RKO (cell line): Measurements from ENCODE around the gene FCER1G.

Experiments
- DNase-seq: peaks from one replicate; pipeline ENCODE4 v3.0.0-alpha.2; 2016; ENCODE audit warnings: low spot score

Gene FCER1G

DNA sequence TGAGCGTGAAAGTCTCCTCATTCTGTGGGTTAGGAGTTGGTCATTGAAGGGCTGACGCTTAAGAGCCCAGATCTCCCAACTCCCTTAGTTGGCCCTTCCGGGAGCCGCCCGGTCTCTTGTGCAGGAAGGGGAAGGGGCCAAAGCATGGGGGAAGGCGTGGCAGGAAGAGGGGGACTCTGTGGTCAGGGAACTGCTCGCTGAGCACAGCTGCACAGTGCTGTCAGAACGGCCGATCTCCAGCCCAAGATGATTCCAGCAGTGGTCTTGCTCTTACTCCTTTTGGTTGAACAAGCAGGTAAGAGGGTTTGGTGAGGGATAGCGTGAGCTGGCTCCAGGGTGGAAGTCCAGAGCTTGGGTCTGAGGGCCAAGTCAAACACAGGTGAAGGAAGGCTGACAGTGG, at the start of gene FCER1G:
Gene FCER1G, plus strand, starts transcription at position 220 of the 400 bp plus-strand sequence. Its CDS starts 27 bp downstream, at position 247.
- no peak for DNase-seq

- peak; percentile 99 for DNase-seq
Observed at GRCh38 chr1:161165742-161166668, 49.1 kb upstream of the FCER1G start, which contains the start of gene PPOX. Gene PPOX, plus strand, starts transcription at chr1:161166426. Its CDS starts 422 bp downstream, at chr1:161166848.

DNA sequence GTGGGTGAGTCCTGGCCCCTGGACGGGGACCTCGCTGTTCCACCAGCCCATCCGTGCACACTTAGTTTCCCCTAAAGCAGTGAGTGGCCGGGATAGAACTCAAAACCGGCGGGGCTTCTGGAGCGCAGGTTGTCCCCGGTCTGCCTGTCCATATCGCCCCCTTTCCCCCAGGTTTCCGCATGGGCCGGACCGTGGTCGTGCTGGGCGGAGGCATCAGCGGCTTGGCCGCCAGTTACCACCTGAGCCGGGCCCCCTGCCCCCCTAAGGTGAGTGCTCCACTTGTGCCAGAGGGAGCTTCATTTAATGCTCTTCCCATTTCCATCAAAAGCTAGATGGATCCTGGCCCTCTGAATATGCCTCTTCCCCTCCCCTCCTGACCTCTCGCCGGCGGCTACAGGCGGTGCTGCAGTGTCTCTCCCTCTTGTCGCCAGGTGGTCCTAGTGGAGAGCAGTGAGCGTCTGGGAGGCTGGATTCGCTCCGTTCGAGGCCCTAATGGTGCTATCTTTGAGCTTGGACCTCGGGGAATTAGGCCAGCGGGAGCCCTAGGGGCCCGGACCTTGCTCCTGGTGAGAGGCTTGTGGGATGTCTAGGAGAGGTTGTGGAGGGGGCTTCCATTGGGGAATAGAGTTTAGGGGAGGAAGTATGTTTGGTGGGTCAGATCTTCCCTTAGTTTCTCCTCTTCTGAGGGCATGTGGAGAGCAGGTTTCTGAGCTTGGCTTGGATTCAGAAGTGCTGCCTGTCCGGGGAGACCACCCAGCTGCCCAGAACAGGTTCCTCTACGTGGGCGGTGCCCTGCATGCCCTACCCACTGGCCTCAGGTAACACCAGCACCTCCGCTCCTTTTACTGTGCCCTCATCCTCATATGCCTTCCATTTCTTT, 48.2 kb upstream of the FCER1G start:
- peak; percentile 66 for DNase-seq

- no peak for DNase-seq
Observed at GRCh38 chr1:161168906-161169305, 46.2 kb upstream of the FCER1G start.

DNA sequence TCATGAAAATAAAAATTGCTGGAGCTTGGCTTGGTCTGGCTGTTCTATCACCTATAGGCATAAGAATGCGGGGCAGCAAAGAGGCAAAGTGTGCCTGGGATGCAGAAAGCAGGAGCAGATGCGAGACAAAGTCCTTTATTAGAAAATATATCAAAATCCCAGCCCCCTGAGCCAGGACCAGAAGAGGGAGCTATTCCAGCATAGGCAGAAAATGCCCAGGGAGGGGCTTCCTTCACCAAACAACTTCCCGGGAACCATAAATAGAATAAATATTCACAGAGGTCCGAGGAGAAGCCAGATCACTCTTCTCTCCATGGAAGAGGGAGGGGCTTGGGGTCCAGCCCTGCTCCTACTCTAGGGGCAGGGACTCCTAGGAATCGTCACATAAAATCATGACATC, 43.9 kb upstream of the FCER1G start:
- no peak for DNase-seq

GRCh38 chr1:161171696-161172095, 43.4 kb upstream of the FCER1G start:
- no peak for DNase-seq

- DNase-seq, result no peak
Observed at GRCh38 chr1:161172349-161172748, 42.7 kb upstream of the FCER1G start.

GRCh38 chr1:161172776-161173376, 42.2 kb upstream of the FCER1G start:
- DNase-seq, result no peak

DNA sequence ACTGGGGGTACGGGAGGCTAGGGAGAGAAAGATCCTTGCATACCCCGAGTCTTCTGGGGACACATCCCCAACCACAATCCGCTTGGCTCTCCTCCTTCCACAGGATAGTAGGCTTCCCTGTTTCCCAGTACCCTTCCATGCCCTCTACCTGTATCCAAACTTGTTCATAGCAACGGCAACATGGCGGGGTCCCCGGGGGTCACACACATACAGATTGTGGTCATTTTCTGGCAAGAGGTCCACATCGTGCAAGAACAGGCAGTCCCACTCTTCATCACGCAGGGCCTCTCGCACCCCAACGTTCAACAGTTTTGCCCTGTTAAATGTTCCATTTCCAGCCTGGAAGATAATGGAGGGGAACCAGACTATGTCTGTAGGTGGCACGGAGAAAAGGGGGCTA, 41.4 kb upstream of the FCER1G start:
- DNase-seq, result no peak

GRCh38 chr1:161174911-161175310, 40.2 kb upstream of the FCER1G start:
- no peak for DNase-seq

- DNase-seq, result no peak
Observed at GRCh38 chr1:161175771-161176453, 39.2 kb upstream of the FCER1G start.

DNA sequence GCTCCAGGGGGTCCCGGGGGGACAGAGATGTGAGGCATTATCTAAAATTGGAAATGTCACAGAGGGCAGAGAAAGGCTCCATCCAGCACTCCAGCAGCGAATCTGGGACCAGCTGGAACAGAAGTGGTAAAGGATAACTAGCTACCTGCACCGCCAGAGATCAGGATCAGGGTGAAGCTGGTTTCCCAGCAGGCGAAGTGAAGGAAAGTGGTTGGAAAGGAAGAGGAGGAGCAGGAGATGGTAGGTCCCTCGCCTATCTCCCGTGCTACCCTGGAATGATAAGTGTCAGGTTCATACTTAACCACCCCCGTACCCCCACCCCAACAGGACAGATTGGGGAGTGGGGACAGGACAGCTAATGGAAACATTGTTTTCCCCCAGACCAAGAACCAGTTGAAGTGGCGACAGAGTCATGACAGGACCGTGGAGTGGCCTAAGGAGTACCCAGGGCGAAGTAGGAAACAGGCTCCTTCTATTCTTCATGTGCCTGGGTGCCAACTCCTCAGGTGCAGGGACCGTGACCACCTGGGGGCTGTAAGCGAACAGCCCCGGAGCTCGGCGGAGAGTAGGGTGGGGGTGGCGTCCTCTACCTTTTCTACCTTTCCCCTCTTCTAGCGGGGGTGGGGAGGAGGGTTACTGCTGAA, 38.5 kb upstream of the FCER1G start:
- no peak for DNase-seq

DNA sequence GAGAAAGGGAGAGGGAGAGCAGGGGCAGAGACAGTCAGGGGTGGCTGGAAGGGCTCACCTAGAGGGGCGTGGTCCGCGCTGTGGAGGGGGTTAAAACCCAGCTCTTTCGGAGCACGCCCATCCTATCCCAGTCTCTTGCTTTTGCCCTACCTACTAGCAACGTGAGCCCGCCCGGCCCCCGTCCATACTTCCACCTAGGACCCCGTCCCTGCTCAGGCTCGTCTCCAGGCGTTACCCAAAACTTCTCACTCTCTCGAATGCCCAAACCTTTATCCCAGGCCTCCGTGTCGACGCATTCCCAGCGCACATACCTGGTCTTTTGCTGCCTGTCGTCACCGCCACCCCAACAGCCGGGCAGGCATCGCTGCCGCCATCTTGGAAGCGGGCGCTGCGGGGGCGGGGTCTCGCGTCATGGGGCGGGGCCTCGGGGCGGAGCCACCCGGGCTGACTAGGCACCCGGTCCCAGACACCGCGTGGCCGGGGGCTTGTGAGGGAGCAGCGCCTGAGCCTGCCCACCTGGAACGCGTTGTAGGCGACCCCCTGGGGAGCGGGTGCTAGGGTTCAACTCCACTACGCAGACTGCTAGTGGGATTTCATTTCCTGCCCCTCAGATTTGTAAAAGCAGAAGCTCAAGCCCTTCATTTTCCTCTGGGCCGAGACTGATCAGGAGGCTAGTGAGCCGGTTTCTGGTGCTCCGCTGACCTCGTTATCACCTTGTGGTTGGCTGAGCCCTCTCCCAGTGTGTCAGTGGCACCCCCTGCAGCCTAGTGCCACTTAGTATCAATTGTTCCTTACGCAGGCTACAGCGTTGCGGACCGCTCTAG, 37.8 kb upstream of the FCER1G start, which contains the start of gene B4GALT3:
Gene B4GALT3, minus strand, starts transcription at position 396 of the 824 bp plus-strand sequence. CDS start 1,447 bp downstream, outside the sequence.
- DNase-seq, result peak; percentile 78

GRCh38 chr1:161177936-161178244, 37.2 kb upstream of the FCER1G start:
- no peak for DNase-seq

DNA sequence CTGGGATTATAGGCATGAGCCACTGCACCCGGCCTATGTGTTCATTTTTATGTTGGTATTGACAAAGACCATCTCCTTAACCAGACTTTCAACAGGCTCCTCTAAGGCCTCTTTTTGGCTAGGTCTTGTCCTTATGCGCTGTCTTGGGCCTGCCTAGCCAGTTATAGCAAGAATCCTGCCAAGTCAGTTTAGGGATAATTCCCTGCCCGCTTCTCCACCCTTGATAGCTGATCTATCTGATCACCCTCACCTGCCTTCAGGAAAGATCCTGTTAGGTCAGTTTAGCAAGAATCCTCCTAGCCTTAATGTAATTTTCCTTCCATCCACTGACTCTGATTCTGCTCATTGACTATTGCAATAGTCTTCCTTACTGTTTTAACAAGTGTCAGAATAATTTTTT, 35.4 kb upstream of the FCER1G start:
- no peak for DNase-seq

- no peak for DNase-seq
Observed at GRCh38 chr1:161180639-161181038, 34.5 kb upstream of the FCER1G start.

- peak; percentile 39 for DNase-seq
Observed at GRCh38 chr1:161182214-161182613, 32.9 kb upstream of the FCER1G start.

DNA sequence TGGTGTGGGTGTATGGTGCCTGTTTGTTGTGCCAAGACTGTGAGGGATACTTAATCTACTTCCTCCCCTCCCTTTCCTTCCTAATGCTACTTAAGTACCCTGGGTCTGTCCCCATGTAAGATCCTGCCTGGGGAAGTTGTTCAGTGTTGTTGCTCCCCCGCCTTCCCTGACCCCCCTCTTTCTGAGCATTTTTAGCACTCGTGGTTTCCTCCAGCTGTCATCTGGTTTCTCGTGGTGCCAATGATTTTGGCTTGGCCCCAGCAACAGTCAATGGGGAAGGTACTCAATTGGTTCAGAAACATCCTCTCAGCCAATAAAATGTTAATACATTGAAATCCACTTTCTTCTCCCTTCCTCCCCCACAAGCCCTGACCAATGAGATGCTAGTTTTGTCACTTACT, 29.8 kb upstream of the FCER1G start:
- no peak for DNase-seq

- DNase-seq, result no peak
Observed at GRCh38 chr1:161185732-161186311, 29.3 kb upstream of the FCER1G start.

- no peak for DNase-seq
Observed at GRCh38 chr1:161187311-161187710, 27.8 kb upstream of the FCER1G start.
